ENCODE data around the gene PRKG1.

The PRKG1 gene

GRCh38 chr10:51972733-51973346 is 898.6 kb downstream of the PRKG1 start:
- Histone ChIP-seq H3K36me3 (ENCODE audit: control insufficient read depth, insufficient read depth, low read length) (no peaks in the 10 kb centered on the region), H3K4me1 (ENCODE audit: control insufficient read depth, insufficient read depth, low read length) (no peaks in the 10 kb centered on the region), H3K9me3 (ENCODE audit: control insufficient read depth, insufficient read depth, low read length) (no peaks in the 10 kb centered on the region), H3K27me3 (ENCODE audit: control insufficient read depth, insufficient read depth, low read length) (no peaks in the 10 kb centered on the region), H3K4me3 (ENCODE audit: low read depth, low read length) (no peak overlapping the region), H3K9ac (ENCODE audit: low read depth, low read length) (no peak overlapping the region)

GRCh38 chr10:51980752-51981151 is 906.5 kb downstream of the PRKG1 start:
- Histone ChIP-seq H3K9me3 (ENCODE audit: control insufficient read depth, insufficient read depth, low read length) (no peaks in the 10 kb centered on the region), H3K36me3 (ENCODE audit: control insufficient read depth, insufficient read depth, low read length) (no peaks in the 10 kb centered on the region), H3K9ac (ENCODE audit: low read depth, low read length) (no peak overlapping the region), H3K4me1 (ENCODE audit: control insufficient read depth, insufficient read depth, low read length) (no peaks in the 10 kb centered on the region), H3K4me3 (ENCODE audit: low read depth, low read length) (no peak overlapping the region), H3K27me3 (ENCODE audit: control insufficient read depth, insufficient read depth, low read length) (no peaks in the 10 kb centered on the region)

- Histone ChIP-seq H3K4me1 (ENCODE audit: control insufficient read depth, insufficient read depth, low read length) (no peaks in the 10 kb centered on the region), H3K9me3 (ENCODE audit: control insufficient read depth, insufficient read depth, low read length) (no peaks in the 10 kb centered on the region), H3K9ac (ENCODE audit: low read depth, low read length) (no peak overlapping the region), H3K27me3 (ENCODE audit: control insufficient read depth, insufficient read depth, low read length) (no peaks in the 10 kb centered on the region), H3K4me3 (ENCODE audit: low read depth, low read length) (no peak overlapping the region), H3K36me3 (ENCODE audit: control insufficient read depth, insufficient read depth, low read length) (no peaks in the 10 kb centered on the region)
Observed at GRCh38 chr10:51981731-51982130, 907.4 kb downstream of the PRKG1 start.

DNA sequence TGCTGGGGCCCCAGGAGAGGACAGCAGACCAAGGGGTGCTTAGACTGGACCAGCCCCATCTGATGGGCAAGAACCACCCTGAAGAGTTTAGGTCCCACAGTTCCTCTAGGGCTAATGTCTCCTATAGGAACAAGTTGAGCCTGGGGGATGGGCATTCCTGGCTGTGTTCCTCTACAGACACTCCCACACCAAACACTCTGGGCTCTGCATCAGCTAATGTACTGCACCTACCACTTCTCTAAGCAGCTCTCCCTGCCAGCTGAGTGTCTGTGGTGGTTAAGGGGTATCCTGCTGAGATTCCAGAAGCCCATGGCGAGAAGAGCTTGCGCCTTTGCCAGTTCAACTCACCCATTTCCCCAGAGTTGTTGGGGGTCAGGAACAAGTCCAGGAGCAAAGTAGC is 909.2 kb downstream of the PRKG1 start:
- Histone ChIP-seq H3K9me3 (ENCODE audit: control insufficient read depth, insufficient read depth, low read length) (no peaks in the 10 kb centered on the region), H3K4me1 (ENCODE audit: control insufficient read depth, insufficient read depth, low read length) (no peaks in the 10 kb centered on the region), H3K4me3 (ENCODE audit: low read depth, low read length) (no peak overlapping the region), H3K9ac (ENCODE audit: low read depth, low read length) (no peak overlapping the region), H3K27me3 (ENCODE audit: control insufficient read depth, insufficient read depth, low read length) (no peaks in the 10 kb centered on the region), H3K36me3 (ENCODE audit: control insufficient read depth, insufficient read depth, low read length) (no peaks in the 10 kb centered on the region)

DNA sequence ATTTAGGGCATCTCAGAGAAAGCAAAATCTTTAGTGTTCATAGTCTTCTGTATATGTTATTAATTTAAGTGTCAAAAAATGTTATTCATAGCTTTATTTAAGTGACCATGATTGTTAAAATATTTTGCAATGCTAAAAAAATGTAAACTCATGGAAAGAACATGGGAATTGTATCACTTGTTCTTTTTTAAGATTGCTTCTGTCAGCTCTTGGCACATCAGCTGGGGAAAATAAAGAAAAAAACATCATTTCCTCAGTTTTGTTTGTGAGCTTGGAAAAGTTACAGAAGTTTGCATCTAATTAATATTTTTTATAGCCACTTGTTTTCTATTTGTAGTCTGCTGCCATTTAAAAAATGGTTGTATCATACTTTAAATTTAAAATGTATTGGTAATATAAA is 911.0 kb downstream of the PRKG1 start:
- no peak overlapping the region for H3K4me3 ChIP-seq (ENCODE audit: low read depth, low read length)
- H3K36me3 ChIP-seq (ENCODE audit: control insufficient read depth, insufficient read depth, low read length), result no peaks in the 10 kb centered on the region

GRCh38 chr10:51986516-51986915 is 912.2 kb downstream of the PRKG1 start:
- no peaks in the 10 kb centered on the region for H3K36me3 ChIP-seq (ENCODE audit: control insufficient read depth, insufficient read depth, low read length)
- H3K4me1 ChIP-seq (ENCODE audit: control insufficient read depth, insufficient read depth, low read length), result no peaks in the 10 kb centered on the region
- H3K27me3 ChIP-seq (ENCODE audit: control insufficient read depth, insufficient read depth, low read length), result no peaks in the 10 kb centered on the region
- H3K9ac ChIP-seq (ENCODE audit: low read depth, low read length), result no peak overlapping the region
- H3K4me3 ChIP-seq (ENCODE audit: low read depth, low read length), result no peak overlapping the region
- no peaks in the 10 kb centered on the region for H3K9me3 ChIP-seq (ENCODE audit: control insufficient read depth, insufficient read depth, low read length)

More for the DNA sequence above, 911.0 kb downstream of the PRKG1 start:
- H3K4me1 ChIP-seq (ENCODE audit: control insufficient read depth, insufficient read depth, low read length), result no peaks in the 10 kb centered on the region
- H3K27me3 ChIP-seq (ENCODE audit: control insufficient read depth, insufficient read depth, low read length), result no peaks in the 10 kb centered on the region
- H3K9me3 ChIP-seq (ENCODE audit: control insufficient read depth, insufficient read depth, low read length), result no peaks in the 10 kb centered on the region
- H3K9ac ChIP-seq (ENCODE audit: low read depth, low read length), result no peak overlapping the region

- Histone ChIP-seq H3K27me3 (ENCODE audit: control insufficient read depth, insufficient read depth, low read length) (no peaks in the 10 kb centered on the region), H3K4me3 (ENCODE audit: low read depth, low read length) (no peak overlapping the region), H3K4me1 (ENCODE audit: control insufficient read depth, insufficient read depth, low read length) (peaks cover 4% of the 10 kb centered on the region), H3K9me3 (ENCODE audit: control insufficient read depth, insufficient read depth, low read length) (no peaks in the 10 kb centered on the region), H3K9ac (ENCODE audit: low read depth, low read length) (no peak overlapping the region), H3K36me3 (ENCODE audit: control insufficient read depth, insufficient read depth, low read length) (no peaks in the 10 kb centered on the region)
Observed at GRCh38 chr10:51993475-51993874, 919.2 kb downstream of the PRKG1 start.

GRCh38 chr10:51999096-51999495 is 924.8 kb downstream of the PRKG1 start:
- Histone ChIP-seq H3K4me1 (ENCODE audit: control insufficient read depth, insufficient read depth, low read length) (no peaks in the 10 kb centered on the region), H3K9ac (ENCODE audit: low read depth, low read length) (no peak overlapping the region), H3K4me3 (ENCODE audit: low read depth, low read length) (no peak overlapping the region), H3K36me3 (ENCODE audit: control insufficient read depth, insufficient read depth, low read length) (no peaks in the 10 kb centered on the region), H3K27me3 (ENCODE audit: control insufficient read depth, insufficient read depth, low read length) (no peaks in the 10 kb centered on the region), H3K9me3 (ENCODE audit: control insufficient read depth, insufficient read depth, low read length) (no peaks in the 10 kb centered on the region)

DNA sequence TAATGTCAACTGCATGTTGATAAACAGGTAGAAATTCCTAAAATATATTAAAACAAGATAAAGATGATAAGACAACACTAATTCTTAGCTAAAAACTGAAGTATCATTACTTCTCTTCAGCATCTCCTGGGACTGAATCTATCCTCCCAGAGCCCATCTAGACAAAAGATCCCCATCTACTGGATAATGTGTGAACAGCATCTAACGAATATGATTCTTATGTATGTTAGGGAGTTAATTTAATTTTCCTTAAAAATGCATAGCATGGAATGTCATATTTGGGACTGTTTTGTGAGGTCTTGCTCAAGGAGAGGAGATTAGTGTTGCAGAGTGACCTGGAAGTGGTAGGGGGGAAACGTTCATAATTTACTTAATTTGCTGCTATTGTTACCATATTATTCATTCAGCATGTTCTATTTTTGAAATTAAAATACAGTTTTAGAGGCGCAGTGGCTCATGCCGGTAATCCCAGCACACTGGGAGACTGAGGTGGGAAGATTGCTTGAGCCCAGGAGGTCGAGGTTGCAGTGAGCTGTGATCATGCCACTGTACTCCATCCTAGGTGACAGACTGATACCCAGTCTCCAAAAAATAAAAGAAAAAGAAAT is 930.2 kb downstream of the PRKG1 start:
- H3K4me1 ChIP-seq (ENCODE audit: control insufficient read depth, insufficient read depth, low read length), result no peaks in the 10 kb centered on the region
- no peaks in the 10 kb centered on the region for H3K9me3 ChIP-seq (ENCODE audit: control insufficient read depth, insufficient read depth, low read length)
- H3K27me3 ChIP-seq (ENCODE audit: control insufficient read depth, insufficient read depth, low read length), result no peaks in the 10 kb centered on the region

DNA sequence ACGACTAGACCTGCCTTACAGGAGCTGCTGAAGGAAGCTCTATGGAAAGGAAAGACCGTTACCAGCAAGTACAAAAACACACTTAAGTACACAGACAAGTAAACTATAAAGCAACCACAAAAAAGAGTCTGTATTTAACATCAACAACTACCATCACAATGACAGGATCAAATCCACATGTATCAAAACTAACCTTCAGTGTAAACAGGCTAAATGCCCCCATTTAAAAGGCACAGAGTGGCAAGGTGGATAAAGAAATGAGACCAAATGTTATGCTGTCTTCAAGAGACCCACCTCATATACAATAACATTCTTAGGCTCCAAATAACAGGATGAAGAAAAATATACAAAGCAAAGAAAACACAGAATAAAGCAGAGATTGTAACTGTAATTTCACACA is 932.8 kb downstream of the PRKG1 start:
- no peak overlapping the region for H3K4me3 ChIP-seq (ENCODE audit: low read depth, low read length)
- H3K4me1 ChIP-seq (ENCODE audit: control insufficient read depth, insufficient read depth, low read length), result no peaks in the 10 kb centered on the region
- H3K9ac ChIP-seq (ENCODE audit: low read depth, low read length), result no peak overlapping the region
- H3K36me3 ChIP-seq (ENCODE audit: control insufficient read depth, insufficient read depth, low read length), result no peaks in the 10 kb centered on the region
- no peaks in the 10 kb centered on the region for H3K27me3 ChIP-seq (ENCODE audit: control insufficient read depth, insufficient read depth, low read length)
- H3K9me3 ChIP-seq (ENCODE audit: control insufficient read depth, insufficient read depth, low read length), result no peaks in the 10 kb centered on the region

More for the DNA sequence above, 930.2 kb downstream of the PRKG1 start:
- Histone ChIP-seq H3K9ac (ENCODE audit: low read depth, low read length) (no peak overlapping the region), H3K4me3 (ENCODE audit: low read depth, low read length) (no peak overlapping the region), H3K36me3 (ENCODE audit: control insufficient read depth, insufficient read depth, low read length) (no peaks in the 10 kb centered on the region)

GRCh38 chr10:52011118-52011517 is 936.8 kb downstream of the PRKG1 start:
- H3K36me3 ChIP-seq (ENCODE audit: control insufficient read depth, insufficient read depth, low read length), result no peaks in the 10 kb centered on the region
- H3K4me1 ChIP-seq (ENCODE audit: control insufficient read depth, insufficient read depth, low read length), result no peaks in the 10 kb centered on the region
- H3K4me3 ChIP-seq (ENCODE audit: low read depth, low read length), result no peak overlapping the region
- H3K27me3 ChIP-seq (ENCODE audit: control insufficient read depth, insufficient read depth, low read length), result no peaks in the 10 kb centered on the region
- H3K9me3 ChIP-seq (ENCODE audit: control insufficient read depth, insufficient read depth, low read length), result no peaks in the 10 kb centered on the region
- H3K9ac ChIP-seq (ENCODE audit: low read depth, low read length), result no peak overlapping the region

- H3K9me3 ChIP-seq (ENCODE audit: control insufficient read depth, insufficient read depth, low read length), result no peaks in the 10 kb centered on the region
- H3K4me3 ChIP-seq (ENCODE audit: low read depth, low read length), result no peak overlapping the region
- no peaks in the 10 kb centered on the region for H3K36me3 ChIP-seq (ENCODE audit: control insufficient read depth, insufficient read depth, low read length)
- H3K27me3 ChIP-seq (ENCODE audit: control insufficient read depth, insufficient read depth, low read length), result no peaks in the 10 kb centered on the region
- peaks cover 20% of the 10 kb centered on the region for H3K4me1 ChIP-seq (ENCODE audit: control insufficient read depth, insufficient read depth, low read length)
- H3K9ac ChIP-seq (ENCODE audit: low read depth, low read length), result no peak overlapping the region
Observed at GRCh38 chr10:52019077-52019555, 944.8 kb downstream of the PRKG1 start.
